ENCODE measurements around the gene CCL11.
"Not testable (repeated sequence)": the region's sequence is repeated elsewhere in the genome, so short reads cannot be mapped to it uniquely, and the experiment has no call there.

CCL11 gene

GRCh38 chr17:34312080-34312479 is 26.5 kb downstream of the CCL11 start:
- no peak for DNase-seq

- no peak for DNase-seq
Observed at GRCh38 chr17:34313164-34313563, 27.6 kb downstream of the CCL11 start.

- no peak for DNase-seq
Observed at GRCh38 chr17:34314279-34314678, 28.7 kb downstream of the CCL11 start.

GRCh38 chr17:34318474-34318873 is 32.9 kb downstream of the CCL11 start:
- DNase-seq: no peak

GRCh38 chr17:34319039-34319483 is 33.5 kb downstream of the CCL11 start, which contains the start of gene CCL8:
TSS of gene CCL8 (plus strand) at chr17:34319435. CDS start at chr17:34319502, 67 bp downstream.
- DNase-seq: no peak

GRCh38 chr17:34321964-34322363 is 36.4 kb downstream of the CCL11 start:
- no peak for DNase-seq

GRCh38 chr17:34327580-34327979 is 42.0 kb downstream of the CCL11 start:
- DNase-seq: not testable (repeated sequence)

GRCh38 chr17:34337701-34338100 is 52.2 kb downstream of the CCL11 start:
- no peak for DNase-seq

Data from NCI-H226 (cell line).